Right kidney (tissue), 1 donor: Measurements from ENCODE around the gene TRABD2B.

Experiments
- DNase-seq: peaks from one replicate; pipeline ENCODE4 v3.0.0-alpha.2; 2016

TRABD2B gene

DNA sequence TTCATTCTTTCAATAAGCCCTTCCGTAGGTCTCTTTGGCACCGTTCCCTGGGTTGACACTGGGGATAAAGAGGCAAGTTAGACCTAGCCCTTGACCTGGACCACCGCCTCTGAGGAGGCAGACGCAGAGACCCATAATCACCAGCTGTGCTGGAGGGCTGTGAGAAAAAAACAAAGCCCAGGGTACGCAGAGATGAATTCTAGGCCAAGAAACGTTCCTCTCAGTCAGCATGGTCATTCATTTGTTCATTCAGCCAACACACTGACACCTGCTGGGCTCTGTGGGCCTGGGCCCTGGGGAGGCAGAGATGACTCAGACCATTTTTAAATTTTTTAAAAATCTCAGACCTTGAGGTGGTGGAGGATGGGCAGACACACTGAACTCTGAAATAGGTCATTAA is 26.3 kb upstream of the TRABD2B start:
- DNase-seq, result no peak

DNA sequence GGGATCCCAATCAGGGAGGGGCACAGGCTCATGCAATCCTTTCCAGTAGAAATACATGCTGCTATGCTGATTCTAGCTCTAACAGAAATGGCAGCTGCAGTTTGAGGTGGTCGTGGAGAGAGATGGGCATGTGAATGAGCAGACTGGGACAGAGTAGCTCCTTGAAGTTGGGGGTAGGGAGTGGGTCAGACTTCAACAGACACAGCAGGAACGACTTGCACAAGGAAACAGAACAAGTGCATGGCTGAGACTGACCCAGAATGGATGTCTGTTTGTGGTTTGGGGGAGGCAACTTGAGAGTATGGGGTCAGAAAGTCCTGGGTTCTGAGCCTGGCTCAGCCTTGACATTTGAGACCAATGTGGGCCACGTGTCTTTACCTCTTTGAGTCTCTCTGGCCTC is 25.1 kb upstream of the TRABD2B start:
- no peak for DNase-seq

GRCh38 chr1:48021792-48022191 is 24.6 kb upstream of the TRABD2B start:
- no peak for DNase-seq

DNA sequence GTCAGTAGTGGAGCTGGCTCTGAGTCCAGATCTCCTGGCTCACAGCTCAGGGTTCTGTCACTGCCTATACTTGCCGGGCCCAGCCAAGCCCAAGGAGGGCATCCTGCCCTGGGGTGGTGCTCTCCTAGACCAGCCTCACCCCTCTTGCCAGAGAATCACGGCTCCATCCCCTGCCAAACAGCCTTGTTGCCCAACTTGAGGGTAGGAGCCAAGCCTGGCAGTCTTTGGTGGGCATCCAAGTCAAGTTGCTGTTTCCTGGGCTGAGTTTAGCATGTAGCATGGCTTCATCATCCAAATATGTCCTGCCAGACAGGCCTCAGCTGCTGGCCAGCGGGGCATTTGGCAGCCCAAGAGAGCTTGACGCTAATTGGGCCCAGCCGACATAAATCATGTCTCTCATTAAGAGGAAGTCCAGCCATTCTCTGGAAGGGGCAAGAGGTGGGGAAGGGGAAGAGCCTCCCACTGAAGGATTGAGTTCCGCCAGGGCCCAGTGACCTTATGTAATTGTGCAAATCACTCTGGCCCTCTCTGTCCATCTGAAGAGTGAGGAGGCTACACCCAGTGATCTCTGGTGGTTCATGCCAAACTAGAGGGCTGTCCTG is 22.6 kb upstream of the TRABD2B start:
- no peak for DNase-seq

DNA sequence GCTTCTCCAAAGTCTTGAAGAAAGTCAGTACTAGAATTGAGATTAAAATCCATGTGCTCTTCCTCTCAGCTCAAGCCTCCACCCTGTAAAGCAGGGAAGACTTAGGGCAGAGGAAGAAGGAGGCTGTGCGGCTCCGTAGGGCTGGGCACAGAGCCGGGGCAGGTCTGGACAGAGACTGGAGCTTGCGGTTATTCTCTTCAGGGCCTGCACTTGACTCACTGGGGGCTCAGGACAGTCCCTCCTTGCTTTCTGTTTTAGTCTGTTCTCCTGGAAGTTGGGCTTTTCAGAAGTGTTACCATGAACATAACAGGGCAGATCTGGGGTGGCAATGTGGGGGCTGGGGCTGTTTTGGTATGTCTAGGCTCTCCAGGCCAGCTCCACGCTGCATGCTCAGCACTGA is 21.6 kb upstream of the TRABD2B start:
- no peak for DNase-seq

- DNase-seq, result no peak
Observed at GRCh38 chr1:48017716-48018115, 20.5 kb upstream of the TRABD2B start.

DNA sequence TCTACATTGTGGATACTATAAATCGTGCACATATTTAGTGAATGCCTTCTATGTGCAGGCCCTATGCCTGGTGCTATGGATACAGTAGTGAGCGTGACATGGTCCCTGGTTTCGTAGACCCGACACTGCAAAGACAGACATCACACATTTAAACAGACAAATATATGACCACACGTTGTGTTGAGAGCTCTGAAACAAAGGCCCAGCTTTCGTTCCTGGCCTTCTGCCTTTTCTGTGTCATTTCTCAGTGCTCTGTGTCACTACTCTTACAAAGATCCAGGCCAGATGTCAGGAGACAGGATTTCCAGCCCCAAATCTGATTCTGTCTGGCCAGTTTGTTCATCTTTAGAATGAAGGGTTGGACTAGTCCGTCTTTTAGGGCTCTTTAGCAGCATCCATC is 19.3 kb upstream of the TRABD2B start:
- no peak for DNase-seq

DNA sequence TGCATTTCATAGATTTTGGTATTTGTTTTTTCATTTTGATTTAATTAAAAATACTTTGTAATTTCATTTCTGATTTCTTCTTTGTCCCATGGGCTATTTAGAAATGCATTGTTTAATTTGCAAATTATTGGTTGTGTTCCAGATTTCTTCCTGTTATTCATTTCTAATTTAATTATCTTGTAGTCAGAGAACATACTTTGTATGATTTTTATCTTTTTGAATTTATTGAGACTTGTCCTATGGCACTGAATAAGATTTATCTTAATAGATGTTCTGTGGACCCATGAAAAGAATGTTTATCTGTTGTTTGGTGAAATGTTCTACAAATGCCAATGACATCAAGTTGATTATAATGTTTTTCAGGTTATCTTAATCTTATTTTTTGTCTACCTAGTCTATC is 16.1 kb upstream of the TRABD2B start:
- no peak for DNase-seq

- no peak for DNase-seq
Observed at GRCh38 chr1:48007047-48007446, 9.9 kb upstream of the TRABD2B start.

DNA sequence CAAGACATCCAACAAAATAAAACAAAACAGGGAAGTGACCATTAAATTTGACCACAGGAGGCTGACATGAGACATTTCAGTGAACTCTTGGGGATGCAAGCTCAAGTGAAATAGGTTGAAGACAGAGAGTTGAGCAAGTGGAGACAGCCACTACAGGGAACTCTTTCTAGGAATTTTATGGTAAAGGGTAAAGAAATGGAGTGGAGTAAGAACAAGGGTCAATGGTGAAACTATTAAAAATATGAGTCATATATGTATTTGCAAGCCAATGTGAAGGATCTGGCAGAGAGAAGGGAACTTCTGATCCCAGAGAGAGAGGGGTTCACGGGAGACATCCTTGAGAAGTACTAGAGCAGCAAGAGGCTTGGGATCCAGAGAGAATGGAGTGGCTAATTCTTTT is 9.1 kb upstream of the TRABD2B start:
- DNase-seq, result no peak

GRCh38 chr1:48005253-48006117 is 8.3 kb upstream of the TRABD2B start:
- no peak for DNase-seq

- DNase-seq, result peak; percentile 68
Observed at GRCh38 chr1:48003741-48004531, 6.8 kb upstream of the TRABD2B start.

DNA sequence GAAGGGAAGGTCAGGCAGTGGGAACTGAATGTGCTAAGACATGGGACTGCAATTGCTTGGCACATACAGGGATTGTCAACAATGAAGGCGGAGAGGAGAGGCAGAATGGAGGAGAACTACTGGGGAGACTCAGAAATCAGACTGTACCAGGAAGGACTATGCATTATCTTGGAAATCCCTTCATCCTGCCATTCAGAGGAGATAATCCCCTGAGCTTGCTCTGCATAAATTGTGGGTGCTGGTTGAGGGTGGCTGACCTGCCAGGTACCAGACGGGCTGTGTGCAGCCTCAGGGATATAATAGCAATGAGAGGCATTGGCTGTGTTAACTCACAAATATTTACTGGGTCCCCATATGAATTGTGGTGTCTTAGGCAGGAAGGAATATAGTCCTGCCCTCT is 5.0 kb upstream of the TRABD2B start:
- DNase-seq, result no peak

GRCh38 chr1:48001696-48002095 is 4.5 kb upstream of the TRABD2B start:
- DNase-seq, result no peak

DNA sequence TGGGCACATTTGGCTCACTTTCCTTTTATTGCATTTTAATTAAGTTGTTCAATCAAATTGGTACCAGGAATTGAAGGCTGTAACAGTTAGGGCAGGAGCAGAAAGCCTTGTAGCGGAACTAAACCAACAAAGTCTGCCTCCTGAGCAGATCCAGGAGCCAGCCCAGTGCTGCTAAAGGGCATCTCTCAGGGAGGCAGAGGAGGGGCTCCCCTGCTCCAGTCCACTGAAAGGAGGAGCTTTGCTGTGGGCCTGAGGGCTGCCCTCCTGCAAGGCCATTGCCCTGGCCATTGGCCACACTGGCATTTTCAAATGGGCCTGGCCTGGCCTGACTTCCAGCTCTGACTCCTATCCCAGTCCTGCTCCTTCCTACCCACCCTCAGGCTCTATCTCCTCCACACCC is 3.7 kb upstream of the TRABD2B start:
- no peak for DNase-seq

GRCh38 chr1:47999097-47999496 is 1.9 kb upstream of the TRABD2B start:
- no peak for DNase-seq

DNA sequence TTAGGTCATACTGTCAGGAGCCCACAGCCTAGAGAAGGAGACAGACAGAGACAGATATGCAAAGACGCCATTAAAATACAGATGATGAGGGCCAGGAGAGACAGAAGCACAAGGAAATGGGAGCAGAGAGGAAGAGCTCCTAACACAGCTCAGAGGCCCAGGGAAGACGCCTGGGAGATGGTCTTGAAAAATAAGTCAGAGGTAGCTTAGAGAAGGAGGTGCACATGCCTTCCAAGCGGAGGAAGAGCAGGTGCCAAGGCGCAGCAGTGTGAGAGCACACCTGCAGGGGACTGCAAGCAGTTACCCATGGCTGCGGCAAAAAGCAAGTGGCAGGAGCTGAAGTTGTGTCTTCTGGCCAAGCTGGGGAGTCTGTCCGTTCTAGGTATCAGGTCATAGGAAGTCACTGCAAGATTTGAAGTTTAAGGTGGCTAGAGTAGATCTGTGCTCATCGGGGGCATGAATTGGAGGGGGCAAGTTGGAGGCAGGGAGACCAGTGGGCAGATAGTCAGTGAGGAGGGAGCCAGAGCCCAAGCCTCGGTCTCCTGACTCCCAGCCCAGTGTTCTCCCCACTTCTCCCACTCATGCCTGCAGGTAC is 1.3 kb upstream of the TRABD2B start:
- no peak for DNase-seq

GRCh38 chr1:47996406-47997226 is 569 bp downstream of the TRABD2B start:
- peak; percentile 72 for DNase-seq

DNA sequence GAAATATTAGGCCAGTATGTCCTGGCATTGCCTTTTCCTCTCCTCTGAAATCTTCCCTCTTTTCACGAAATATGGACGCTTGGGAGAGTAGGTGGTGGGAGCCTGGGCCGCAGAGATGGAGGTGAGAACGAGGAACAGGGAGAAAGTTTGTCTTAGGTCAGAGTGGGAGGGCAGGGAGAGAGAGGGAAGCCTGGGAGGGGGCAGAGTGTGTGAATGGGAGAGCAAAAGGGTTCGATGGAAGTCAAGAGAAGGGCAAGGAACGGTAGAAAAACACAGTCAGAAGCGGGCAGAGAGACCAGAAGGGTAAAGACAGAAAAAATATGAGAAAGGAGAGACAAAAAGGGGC is 1.2 kb downstream of the TRABD2B start:
- DNase-seq, result no peak

GRCh38 chr1:47995306-47996050 is 1.7 kb downstream of the TRABD2B start:
- no peak for DNase-seq

DNA sequence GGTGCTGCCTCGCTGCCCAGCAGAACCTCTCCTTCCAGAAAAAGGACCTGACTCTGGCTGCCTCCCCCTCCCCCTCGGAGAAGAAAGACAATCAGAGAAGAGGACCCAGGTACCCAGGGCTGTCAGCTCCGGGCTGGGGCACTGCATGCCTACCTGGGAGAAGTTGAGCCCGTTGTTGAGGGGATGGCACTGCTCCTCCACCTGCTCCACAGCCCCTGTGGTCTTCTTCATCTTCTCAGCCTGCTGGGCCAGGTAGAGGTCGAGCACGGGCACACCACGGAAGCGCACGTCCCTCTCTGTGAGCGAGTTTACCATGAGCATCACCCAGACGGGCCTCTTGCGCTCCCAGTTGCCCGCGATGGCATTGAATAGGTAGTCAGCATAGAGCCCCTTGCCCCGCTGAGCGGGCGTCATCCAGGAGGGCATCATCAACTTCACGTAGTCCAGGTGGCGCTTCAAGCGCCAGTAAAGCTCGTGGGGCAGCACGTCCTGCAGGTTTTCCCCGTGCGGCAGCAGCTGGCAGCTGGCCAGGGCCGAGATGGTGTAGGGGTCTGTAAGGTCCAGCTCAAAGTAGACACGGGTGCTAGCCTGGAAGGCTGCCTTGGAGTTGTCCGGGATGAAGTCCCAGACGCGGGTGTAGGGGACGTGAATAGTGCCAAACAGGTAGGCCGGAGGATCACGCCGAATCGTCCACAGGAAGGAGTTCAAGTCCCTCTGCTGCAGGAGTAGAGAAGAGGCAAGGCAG is 3.1 kb downstream of the TRABD2B start:
- DNase-seq, result no peak
